K562 (cell line): ENCODE measurements around the gene EPSTI1. TPM values are rescaled to one million over a fixed set of nuclear protein-coding genes. Genes with fewer than 3 reads are reported as not detected.

ENCODE experiments used
- ATAC-seq: fragments of 200-7000 bp; cut with Tn5 transposase; 3 replicates; pipeline ENCODE4 v1.9.1; 2020; ENCODE audit warnings: moderate library complexity
- BruUV-seq: library from RNA; stranded (reverse); fragments of 400-500 nt; replicated peaks from 2 replicates; lab custom pipeline; 2021; lab: Mats Ljungman, UMichigan
- CTCF ChIA-PET: fragments of 300-600 bp; formaldehyde crosslinking; extraction: SDS; loops from one replicate; lab custom pipeline; 2021; ENCODE audit warnings: low intra/inter-chr PET ratio; lab: Yijun Ruan, JAX
- POLR2A ChIA-PET: fragments of 300-600, 350-650 bp; sonication (Branson Sonifier 250); formaldehyde crosslinking; extraction: SDS; loops from one replicate; lab custom pipeline; 2021; ENCODE audit warnings: antibody characterized with exemption, inconsistent platforms; lab: Yijun Ruan, JAX
- DNase-seq, 4 experiments: peaks; one replicate each; pipeline versions ENCODE4 v3.0.0 to v3.0.0-alpha.2; 2011 to 2018; ENCODE audit warnings: low spot score in 3 of 4, mixed read lengths in 3 of 4; ENCODE audit errors: extremely low read depth in 1 of 4
- FAIRE-seq: peaks from 2 replicates; lab custom pipeline; 2011; peaks lifted over from hg19 to GRCh38; lab: Jason Lieb, UNC
- H2AFZ ChIP-seq: 2 replicates; pipeline ENCODE4 v1.6.0; 2011; ENCODE audit warnings: low read depth, low read length, control low read depth, inconsistent platforms
- H3K27ac ChIP-seq: fragments of 200-600 bp; 3 replicates; pipeline ENCODE4 v1.8.0; 2011; ENCODE audit warnings: low read depth, mild to moderate bottlenecking, control low read depth, inconsistent platforms, low read length, moderate library complexity, mixed read lengths; ENCODE audit errors: extremely low read depth
- H3K27me3 ChIP-seq, 2 experiments: fragments of 300-600 bp in 1 of 2; 2 replicates in 1 of 2; 3 replicates in 1 of 2; pipeline versions ENCODE4 v1.6.0 to v1.8.0; 2011; ENCODE audit warnings: inconsistent platforms in 2 of 2, low read length in 2 of 2, mild to moderate bottlenecking in 1 of 2, mixed read lengths in 1 of 2, moderate library complexity in 1 of 2; ENCODE audit not compliant: control insufficient read depth in 2 of 2, insufficient read depth in 2 of 2
- H3K36me3 ChIP-seq: fragments of 300-600 bp; 3 replicates; pipeline ENCODE4 v1.8.0; 2011; ENCODE audit warnings: mild to moderate bottlenecking, low read length, inconsistent platforms; ENCODE audit not compliant: control insufficient read depth, insufficient read depth
- H3K4me1 ChIP-seq, 2 experiments: fragments of 200-600 bp in 1 of 2; replicated peaks in 1 of 2; 2 replicates in 1 of 2; 3 replicates in 1 of 2; pipeline versions ENCODE4 v1.5.1 to v1.8.0; 2011; ENCODE audit warnings: inconsistent platforms in 2 of 2, low read length in 2 of 2, mild to moderate bottlenecking in 1 of 2, mixed read lengths in 1 of 2, moderate library complexity in 1 of 2; ENCODE audit not compliant: control insufficient read depth in 2 of 2, insufficient read depth in 2 of 2
- H3K4me2 ChIP-seq: 2 replicates; pipeline ENCODE4 v1.6.1; 2011; ENCODE audit warnings: low read length, control low read depth, inconsistent platforms, mixed read lengths; ENCODE audit not compliant: insufficient read depth
- H3K4me3 ChIP-seq: fragments of 200-600 bp; sonication (generic), shearing (Covaris generic); 2 replicates; pipeline ENCODE4 v1.5.1; 2016; ENCODE audit warnings: control low read depth, inconsistent platforms
- H3K79me2 ChIP-seq: fragments of 200-600 bp; 3 replicates; pipeline ENCODE4 v1.8.0; 2011; ENCODE audit warnings: low read length, inconsistent platforms; ENCODE audit not compliant: control insufficient read depth, insufficient read depth
- H3K9ac ChIP-seq, 2 experiments: 2 replicates each; pipeline versions ENCODE4 v1.6.0 to v1.6.1; 2011; ENCODE audit warnings: low read depth in 2 of 2, low read length in 2 of 2, control low read depth in 1 of 2, inconsistent platforms in 1 of 2, mild to moderate bottlenecking in 1 of 2, mixed read lengths in 1 of 2; ENCODE audit not compliant: insufficient read depth in 1 of 2
- H3K9me1 ChIP-seq: one replicate; pipeline ENCODE4 v1.6.0; 2011; ENCODE audit warnings: inconsistent platforms, mild to moderate bottlenecking, low read length, moderate library complexity; ENCODE audit not compliant: control insufficient read depth, insufficient read depth
- H3K9me3 ChIP-seq: replicated peaks from 2 replicates; pipeline ENCODE4 v1.5.1; 2011; ENCODE audit warnings: low read depth, low read length, inconsistent platforms; ENCODE audit not compliant: control insufficient read depth, insufficient read depth
- H4K20me1 ChIP-seq: replicated peaks from 2 replicates; pipeline ENCODE4 v1.6.1; 2011; ENCODE audit warnings: low read length, inconsistent platforms, mixed read lengths; ENCODE audit not compliant: control insufficient read depth, insufficient read depth
- E2F8 ChIP-seq: fragments of 450-650 bp; IDR thresholded peaks from 2 replicates; pipeline ENCODE4 v1.7.1; 2018; ENCODE audit warnings: mild to moderate bottlenecking, low read depth; ENCODE audit not compliant: partially characterized antibody
- ID3 ChIP-seq, 2 experiments: fragments of 250-450 bp in 1 of 2; fragments of 450-650 bp in 1 of 2; sonication (Bioruptor Pico) in 1 of 2; IDR thresholded peaks; 2 replicates each; pipeline versions ENCODE4 v1.6.1 to v1.8.0; 2016 to 2021; ENCODE audit warnings: mild to moderate bottlenecking in 2 of 2, moderate library complexity in 2 of 2, missing compliant biosample characterization in 1 of 2, missing genetic modification characterization in 1 of 2
- IRF9 ChIP-seq: fragments of 450-650 bp; IDR thresholded peaks from 2 replicates; pipeline ENCODE4 v1.6.1; 2016; ENCODE audit warnings: missing biosample characterization, missing genetic modification characterization
- SRSF1 ChIP-seq: fragments of 200-400 bp; formaldehyde crosslinking; IDR thresholded peaks from 2 replicates; pipeline ENCODE4 v1.6.1; 2017; ENCODE audit warnings: mild to moderate bottlenecking, low read depth, low read length, moderate library complexity
- ZFPM2 ChIP-seq: fragments of 250-450 bp; sonication (Bioruptor Pico); IDR thresholded peaks from 2 replicates; pipeline ENCODE4 v1.5.1; 2022; ENCODE audit warnings: mild to moderate bottlenecking
- ZNF609 ChIP-seq: sonication (generic); formaldehyde crosslinking; IDR thresholded peaks from 2 replicates; pipeline ENCODE4 v1.8.1; 2023; ENCODE audit warnings: missing genetic modification reagents, mild to moderate bottlenecking, borderline replicate concordance
- WGBS: fragments of 100-300 bp; shearing (Covaris generic); methylation state at CpG from one replicate; pipeline ENCODE4 v1.1.6; 2016; ENCODE audit warnings: low coverage, mixed read lengths; ENCODE audit not compliant: insufficient coverage; ENCODE audit errors: missing lambda C conversion rate; 5-methylcytosine and 5-hydroxymethylcytosine counted together
- in situ Hi-C: fragments of 300-500 bp; cut with MboI; formaldehyde crosslinking; loops from 4 replicates; pipeline ENCODE4 v1.15.0; 2018; ENCODE audit warnings: inconsistent platforms, mixed read lengths
- intact Hi-C: fragments of 100-400 bp; cut with micrococcal nuclease; formaldehyde crosslinking; loops from 2 replicates; pipeline ENCODE4 v1.14.2; 2022
- polyA plus RNA-seq, 8 experiments: library from polyadenylated mRNA; depleted of rRNA in 4 of 8; stranded (reverse) in 5 of 8; unstranded in 3 of 8; fragments of >200 nt; fragmentation: Nextera tagmentation in 2 of 8; fragmentation: Illumina TruSeq in 1 of 8; extraction: Ambion mirVana in 2 of 8; extraction: Trizol in 1 of 8; gene quantifications; 2 replicates each; pipeline versions ENCODE4 v1.2.1 to v1.2.3, GENCODE V29; 2011 to 2014; ENCODE audit warnings: inconsistent platforms in 1 of 8, missing spikeins in 1 of 8
- total RNA-seq, 7 experiments: library from RNA; depleted of rRNA in 6 of 7; stranded (reverse); fragments of >200 nt in 6 of 7; fragmentation: Illumina TruSeq in 2 of 7; extraction: Trizol in 2 of 7; gene quantifications; 2 replicates each; pipeline versions ENCODE4 v1.2.1 to v1.2.3, GENCODE V29; 2011 to 2021; ENCODE audit warnings: low replicate concordance in 1 of 7

The EPSTI1 gene
- total and polyA plus RNA-seq, 9 of the 15 experiments (the other 6 are each of a cell fraction or from before 2014, with no cell fraction given): 0.18 to 1.0 TPM; not detected in 7

GRCh38 chr13:42907745-42908144 lies 84.3 kb downstream of the EPSTI1 start (continued):
- TF ChIP-seq ZNF609 (no peak), ID3 (CRISPR knock-in tag; IDR thresholded peaks at IDR 0.05) (no peak), ID3 (tag; IDR thresholded peaks at IDR 0.05) (no peak)

GRCh38 chr13:42906257-42906656 lies 85.8 kb downstream of the EPSTI1 start:
- Histone ChIP-seq H3K27me3 (no peaks in the 10 kb centered on the region), H3K79me2 (no peaks in the 10 kb centered on the region)
- in situ Hi-C loops: no loop called here
- CTCF ChIA-PET: no interaction called here
- TF ChIP-seq IRF9 (tag) (no peak), ZFPM2 (no peak), E2F8 (no peak), SRSF1 (no peak)
- TF ChIP-seq, all 486 proteins: peak for 0
- H3K9me1 ChIP-seq: no peaks in the 10 kb centered on the region
- no peak overlapping the region for H3K4me3 ChIP-seq
- WGBS: 0% methylated on average over 3 of the region's 4 CpGs
- H3K4me1 ChIP-seq: no peaks in the 10 kb centered on the region
- no peak overlapping the region for H2AFZ ChIP-seq
- H3K36me3 ChIP-seq: no peaks in the 10 kb centered on the region
- intact Hi-C loops: no loop called here
- BruUV-seq: no TSS peak
- ATAC-seq: no peak
- no peak overlapping the region for H3K27ac ChIP-seq
- no peak for FAIRE-seq
- no peaks in the 10 kb centered on the region for H3K9me3 ChIP-seq
- DNase-seq: no peak
- POLR2A ChIA-PET: interaction anchor here (0.9 kb wide), 1 partner anchor 13 kb away, joined by 3 read pairs; no protein-coding TSS in a partner anchor
- H3K9ac ChIP-seq: no peak overlapping the region
- no peak overlapping the region for H3K4me2 ChIP-seq
- H4K20me1 ChIP-seq: no peaks in the 10 kb centered on the region
